ENCODE results near the gene FUBP1. TPM values are rescaled to one million over a fixed set of nuclear protein-coding genes. Genes with fewer than 3 reads are reported as not detected.

Gene FUBP1
- total and polyA plus RNA-seq, 2 donors (not counting 3 experiments of a cell fraction or from before 2014, with no cell fraction given): 112 to 166 TPM

GRCh38 chr1:77975907-77976306, 3.0 kb downstream of the FUBP1 start:
- Histone ChIP-seq H4K20me1 (replicated peaks; ENCODE audit: control insufficient read depth, extremely low read depth, insufficient read depth, low read length) (peaks cover 14% of the 10 kb centered on the region), H3K4me2 (ENCODE audit: insufficient read depth, low read length) (peak overlapping the region; percentile 85), H3K9me3 (replicated peaks; ENCODE audit: control insufficient read depth, insufficient read depth, low read length) (no peaks in the 10 kb centered on the region), H2AFZ (ENCODE audit: low read depth, low read length) (no peak overlapping the region), H3K4me1 (ENCODE audit: control insufficient read depth, extremely low read depth, insufficient read depth, low read length) (peaks cover 30% of the 10 kb centered on the region), H3K27me3 (ENCODE audit: control insufficient read depth in 2 of 2, insufficient read depth in 2 of 2, low read length in 2 of 2) (no peaks in the 10 kb centered on the region), H3K9ac (replicated peaks; ENCODE audit: extremely low read depth, insufficient read depth, low read length) (peak overlapping the region; percentile 100), H3K36me3 (ENCODE audit: control insufficient read depth in 2 of 2, extremely low read depth in 1 of 2, insufficient read depth in 2 of 2, low read length in 2 of 2) (peaks cover 0 to 3% of the 10 kb centered on the region in 2 experiments), H3K79me2 (ENCODE audit: control insufficient read depth, insufficient read depth, low read length) (peaks cover 95% of the 10 kb centered on the region), H3K4me3 (replicated peaks in 1 of 3; ENCODE audit: insufficient read depth in 1 of 3, low read depth in 1 of 3, low read length in 3 of 3) (peak overlapping the region; percentile 27 to 100 (median 43)), H3K9me1 (replicated peaks; ENCODE audit: control insufficient read depth, extremely low read depth, insufficient read depth, low read length) (no peaks in the 10 kb centered on the region), H3K27ac (ENCODE audit: insufficient read depth, low read depth, low read length) (peak overlapping the region; percentile 48)
- no TSS peak for BruUV-seq (replicated peaks)
- dilution Hi-C loops (cut with MboI; ENCODE audit: extremely low pct_ligation_motif_present, low sequenced_read_pairs): no loop called here
- intact Hi-C loops (cut with micrococcal nuclease): no loop called here
- CTCF ChIA-PET: interaction anchor here (0.9 to 4.4 kb wide), 8 partner anchors 10 to 138 kb away, joined by 3 to 70 read pairs (median 4); partner anchors contain the start of gene DNAJB4
- peak; percentile 61 for DNase-seq (ENCODE audit: low read depth, low spot score)
- TF ChIP-seq POLR2AphosphoS5 (IDR thresholded peaks at IDR 0.05; ENCODE audit: insufficient read depth, low read depth, low read length) (peak; percentile 26), FOS (IDR thresholded peaks at IDR 0.05; ENCODE audit: borderline replicate concordance, insufficient read depth, low read length) (no peak), CTCF (IDR thresholded peaks at IDR 0.05; ENCODE audit: extremely low read depth in 1 of 2, insufficient read depth in 1 of 2, low read depth in 1 of 2, low read length in 2 of 2) (no peak)
- no peak for FAIRE-seq
- POLR2A ChIA-PET: interaction anchor here (0.7 to 4.7 kb wide), 4 partner anchors 9 to 138 kb away, joined by 3 to 122 read pairs (median 4); partner anchors contain the start of gene DNAJB4

DNA sequence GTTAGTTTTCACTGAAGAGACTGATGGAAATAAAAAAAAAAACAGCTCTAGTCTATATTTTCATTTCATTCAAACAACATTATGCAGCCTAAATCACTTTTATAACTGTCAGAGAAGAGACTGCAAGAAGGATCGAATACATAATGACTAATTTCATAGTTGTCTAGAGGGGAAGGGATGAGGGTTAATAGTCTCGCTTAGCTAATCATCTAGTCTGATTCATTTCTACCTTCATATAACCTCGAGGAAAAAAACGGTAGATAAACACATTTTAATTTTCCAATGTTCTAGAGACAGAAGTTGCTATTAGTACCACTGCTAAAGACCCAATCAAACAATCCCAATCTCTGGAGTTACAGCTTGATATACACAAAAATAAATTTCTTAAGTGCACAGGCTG, 3.5 kb downstream of the FUBP1 start:
- Histone ChIP-seq H3K4me1 (ENCODE audit: control insufficient read depth, extremely low read depth, insufficient read depth, low read length) (peaks cover 25% of the 10 kb centered on the region), H3K36me3 (ENCODE audit: control insufficient read depth in 2 of 2, extremely low read depth in 1 of 2, insufficient read depth in 2 of 2, low read length in 2 of 2) (peaks cover 0 to 3% of the 10 kb centered on the region in 2 experiments), H4K20me1 (replicated peaks; ENCODE audit: control insufficient read depth, extremely low read depth, insufficient read depth, low read length) (peaks cover 14% of the 10 kb centered on the region), H2AFZ (ENCODE audit: low read depth, low read length) (no peak overlapping the region), H3K27me3 (ENCODE audit: control insufficient read depth in 2 of 2, insufficient read depth in 2 of 2, low read length in 2 of 2) (no peaks in the 10 kb centered on the region), H3K4me3 (replicated peaks in 1 of 3; ENCODE audit: insufficient read depth in 1 of 3, low read depth in 1 of 3, low read length in 3 of 3) (peak overlapping the region in 2 of 3 experiments; percentile 43 to 100), H3K79me2 (ENCODE audit: control insufficient read depth, insufficient read depth, low read length) (peaks cover 95% of the 10 kb centered on the region), H3K4me2 (ENCODE audit: insufficient read depth, low read length) (peak overlapping the region; percentile 85), H3K9me1 (replicated peaks; ENCODE audit: control insufficient read depth, extremely low read depth, insufficient read depth, low read length) (no peaks in the 10 kb centered on the region), H3K9me3 (replicated peaks; ENCODE audit: control insufficient read depth, insufficient read depth, low read length) (no peaks in the 10 kb centered on the region), H3K27ac (ENCODE audit: insufficient read depth, low read depth, low read length) (peak overlapping the region; percentile 48), H3K9ac (replicated peaks; ENCODE audit: extremely low read depth, insufficient read depth, low read length) (no peak overlapping the region)
- DNase-seq (ENCODE audit: low read depth, low spot score): peak; percentile 51
- BruUV-seq (replicated peaks): no TSS peak
- ChIA-PET CTCF (interaction anchor here (1.0 to 4.4 kb wide), 6 partner anchors 9 to 139 kb away, joined by 3 to 70 read pairs (median 6); partner anchors contain the start of gene DNAJB4), POLR2A (interaction anchor here (0.8 to 4.7 kb wide), 4 partner anchors 9 to 139 kb away, joined by 3 to 122 read pairs (median 4); partner anchors contain the start of gene DNAJB4)
- no peak for FAIRE-seq
- intact Hi-C loops (cut with micrococcal nuclease) (no loop called here), dilution Hi-C loops (cut with MboI; ENCODE audit: extremely low pct_ligation_motif_present, low sequenced_read_pairs) (no loop called here)
- no peak for TF ChIP-seq POLR2A (IDR thresholded peaks at IDR 0.05; ENCODE audit: low read depth, low read length)
- no peak for TF ChIP-seq EZH2 (IDR thresholded peaks at IDR 0.05; ENCODE audit: borderline replicate concordance, low read depth, low read length, severe bottlenecking)
- TF ChIP-seq MYC (IDR thresholded peaks at IDR 0.05; ENCODE audit: low read depth, low read length): no peak
- TF ChIP-seq POLR2AphosphoS5 (IDR thresholded peaks at IDR 0.05; ENCODE audit: insufficient read depth, low read depth, low read length): no peak
- TF ChIP-seq CTCF (IDR thresholded peaks at IDR 0.05; ENCODE audit: extremely low read depth in 1 of 2, insufficient read depth in 1 of 2, low read depth in 1 of 2, low read length in 2 of 2): no peak
- no peak for TF ChIP-seq FOS (IDR thresholded peaks at IDR 0.05; ENCODE audit: borderline replicate concordance, insufficient read depth, low read length)
- TF ChIP-seq MAX (IDR thresholded peaks at IDR 0.05; ENCODE audit: insufficient read depth, insufficient read length): no peak
- TF ChIP-seq JUN (IDR thresholded peaks at IDR 0.05; ENCODE audit: borderline replicate concordance, insufficient read depth, insufficient read length, low read depth): no peak
- TF ChIP-seq GATA2 (IDR thresholded peaks at IDR 0.05; ENCODE audit: insufficient read depth, insufficient read length, low read depth, low read length): no peak
